PC-9 (cell line): ENCODE measurements around the gene BTRC. TPM values are rescaled to one million over a fixed set of nuclear protein-coding genes. Genes with fewer than 3 reads are reported as not detected.

Experiments used
- BruUV-seq: library from RNA; stranded (reverse); fragments of 400-500 nt; replicated peaks from 2 replicates; lab custom pipeline; 2021; lab: Mats Ljungman, UMichigan
- CTCF ChIA-PET: fragments of 300-600 bp; sonication (Branson Sonifier 250); formaldehyde crosslinking; loops from one replicate; lab custom pipeline; 2022; ENCODE audit warnings: antibody characterized with exemption; lab: Charles Lee
- POLR2A ChIA-PET: fragments of 300-600 bp; sonication (Branson Sonifier 250); formaldehyde crosslinking; loops from one replicate; lab custom pipeline; 2022; ENCODE audit warnings: antibody characterized with exemption; ENCODE audit not compliant: unreplicated experiment; lab: Charles Lee
- DNase-seq, 2 experiments: peaks; one replicate each; pipeline versions ENCODE4 v3.0.0 to v3.0.0-alpha.2; 2015 to 2022; ENCODE audit warnings: mixed read lengths in 1 of 2
- H2AFZ ChIP-seq: fragments of 200-600 bp; sonication (generic); 2 replicates; pipeline ENCODE4 v1.8.1; 2017; ENCODE audit warnings: antibody characterized with exemption
- H3F3A ChIP-seq: fragments of 200-600 bp; sonication (generic); 2 replicates; pipeline ENCODE4 v1.8.1; 2017; ENCODE audit warnings: antibody characterized with exemption, mild to moderate bottlenecking, low read depth; ENCODE audit not compliant: insufficient read depth
- H3K27ac ChIP-seq: fragments of 200-600 bp; sonication (generic); 2 replicates; pipeline ENCODE4 v1.6.1; 2016; ENCODE audit warnings: mixed run types
- H3K27me3 ChIP-seq: fragments of 200-600 bp; sonication (generic); 2 replicates; pipeline ENCODE4 v1.6.1; 2016; ENCODE audit warnings: low read depth, mixed run types; ENCODE audit not compliant: insufficient read depth
- H3K36me3 ChIP-seq: fragments of 200-600 bp; sonication (generic); 2 replicates; pipeline ENCODE4 v1.6.1; 2016; ENCODE audit warnings: low read depth, mixed run types
- H3K4me1 ChIP-seq: fragments of 200-600 bp; sonication (generic); replicated peaks from 2 replicates; pipeline ENCODE4 v1.6.1; 2016; ENCODE audit warnings: mixed run types; ENCODE audit not compliant: insufficient read depth
- H3K4me2 ChIP-seq: fragments of 200-600 bp; sonication (generic); 2 replicates; pipeline ENCODE4 v1.6.1; 2017; ENCODE audit warnings: mixed run types
- H3K4me3 ChIP-seq: fragments of 200-600 bp; sonication (generic); 2 replicates; pipeline ENCODE4 v1.6.1; 2016; ENCODE audit warnings: mixed run types
- H3K79me2 ChIP-seq: fragments of 200-600 bp; sonication (generic); 2 replicates; pipeline ENCODE4 v1.6.1; 2017; ENCODE audit warnings: low read depth, mixed run types
- H3K9me2 ChIP-seq: fragments of 200-600 bp; sonication (generic); 2 replicates; pipeline ENCODE4 v1.8.1; 2017; ENCODE audit warnings: mild to moderate bottlenecking; ENCODE audit not compliant: insufficient read depth
- H3K9me3 ChIP-seq: fragments of 200-600 bp; sonication (generic); 2 replicates; pipeline ENCODE4 v1.8.1; 2016; ENCODE audit warnings: low read depth; ENCODE audit not compliant: insufficient read depth
- H4K20me1 ChIP-seq: fragments of 200-600 bp; sonication (generic); 2 replicates; pipeline ENCODE4 v1.8.1; 2017; ENCODE audit not compliant: insufficient read depth
- CTCF ChIP-seq: fragments of 200-600 bp; sonication (generic); conservative IDR thresholded peaks from 2 replicates; pipeline ENCODE4 v1.6.1; 2017; ENCODE audit warnings: mixed run types, antibody characterized with exemption, mild to moderate bottlenecking, moderate library complexity
- EZH2 ChIP-seq: fragments of 200-600 bp; sonication (generic); IDR thresholded peaks from 2 replicates; pipeline ENCODE4 v1.8.0; 2017; ENCODE audit warnings: antibody characterized with exemption, low read depth
- intact Hi-C: fragments of 100-400 bp; cut with micrococcal nuclease; formaldehyde crosslinking; loops from one replicate; pipeline ENCODE4 v1.10.0; 2022; ENCODE audit not compliant: unreplicated experiment
- total RNA-seq: library from RNA; stranded (reverse); gene quantifications from 2 replicates; pipeline ENCODE4 v1.2.3, GENCODE V29; 2021

BTRC gene
- total RNA-seq, 1 experiment from 2014 or later: 15.6 TPM

- Histone ChIP-seq H3K9me3 (no peaks in the 10 kb centered on the region), H3K4me2 (peak overlapping the region; percentile 85), H2AFZ (peak overlapping the region; percentile 92), H3K36me3 (no peaks in the 10 kb centered on the region), H3F3A (peaks cover 6% of the 10 kb centered on the region; the same call in 1 of the 2 replicates), H3K79me2 (peaks cover 13% of the 10 kb centered on the region), H3K4me3 (peak overlapping the region; percentile 86), H3K9me2 (no peaks in the 10 kb centered on the region), H3K27me3 (no peaks in the 10 kb centered on the region), H4K20me1 (no peaks in the 10 kb centered on the region), H3K4me1 (peaks cover 11% of the 10 kb centered on the region; the same call in 1 of the 2 replicates), H3K27ac (peak overlapping the region; percentile 39)
- intact Hi-C loops: no loop called here
- POLR2A ChIA-PET: interaction anchor here (0.7 kb wide), 1 partner anchor 65 kb away, joined by 3 read pairs; no protein-coding TSS in a partner anchor
- CTCF ChIA-PET: interaction anchor here (1.1 kb wide), 1 partner anchor 13 kb away, joined by 3 read pairs; no protein-coding TSS in a partner anchor
- no TSS peak for BruUV-seq
- no peak for DNase-seq
- no peak for TF ChIP-seq CTCF
- TF ChIP-seq EZH2: no peak
Observed at GRCh38 chr10:101354328-101355071, 535 bp downstream of the BTRC start.

GRCh38 chr10:101355072-101355706, 1.2 kb downstream of the BTRC start:
- H3K27ac ChIP-seq: peak overlapping the region; percentile 39

More at GRCh38 chr10:101355072-101355706, 1.2 kb downstream of the BTRC start:
- Histone ChIP-seq H3K27me3 (no peaks in the 10 kb centered on the region), H3K4me2 (peak overlapping the region; percentile 85), H3K4me3 (peak overlapping the region; percentile 86), H3K79me2 (peaks cover 13% of the 10 kb centered on the region), H3K36me3 (no peaks in the 10 kb centered on the region), H3K9me3 (no peaks in the 10 kb centered on the region), H3K9me2 (no peaks in the 10 kb centered on the region), H3K4me1 (peaks cover 11% of the 10 kb centered on the region; the same call in 1 of the 2 replicates), H2AFZ (peak overlapping the region; percentile 92), H3F3A (peaks cover 6% of the 10 kb centered on the region; the same call in 1 of the 2 replicates), H4K20me1 (no peaks in the 10 kb centered on the region)
- TF ChIP-seq EZH2 (no peak), CTCF (no peak)
- intact Hi-C loops: no loop called here
- no peak for DNase-seq
- CTCF ChIA-PET: no interaction called here
- POLR2A ChIA-PET: no interaction called here
- BruUV-seq: no TSS peak
